Coronary artery (tissue), 2 donors: ENCODE data around the gene ATP6V1G3.
A peak's percentile ranks its signal among the peaks of the same experiment; 100 is the strongest.

Experiments used
- DNase-seq: peaks from one replicate; pipeline ENCODE4 v3.0.0-alpha.2; 2017; ENCODE audit warnings: low spot score
- H3K27ac ChIP-seq, 2 donors: fragments of 200-600 bp; sonication (generic); one replicate each; pipeline ENCODE4 v1.5.1; 2016 to 2019
- H3K4me3 ChIP-seq: fragments of 200-600 bp; sonication (generic); 2 replicates; pipeline ENCODE4 v1.5.1; 2016; ENCODE audit warnings: mild to moderate bottlenecking, moderate library complexity
- CTCF ChIP-seq: fragments of 200-600 bp; sonication (generic); IDR thresholded peaks from one replicate; pipeline ENCODE4 v1.5.1; 2019; ENCODE audit warnings: antibody characterized with exemption

Gene ATP6V1G3

GRCh38 chr1:198498881-198499280 is 41.6 kb downstream of the ATP6V1G3 start:
- no peak for TF ChIP-seq CTCF
- no peak for DNase-seq
- no peak overlapping the region for H3K4me3 ChIP-seq
- no peak overlapping the region for H3K27ac ChIP-seq

GRCh38 chr1:198498103-198498385 is 42.4 kb downstream of the ATP6V1G3 start:
- DNase-seq: no peak
- TF ChIP-seq CTCF: no peak
- no peak overlapping the region for H3K27ac ChIP-seq

GRCh38 chr1:198497326-198498102 is 43.0 kb downstream of the ATP6V1G3 start:
- peak overlapping the region in 1 of 2 donors; percentile 7 for H3K27ac ChIP-seq
- DNase-seq: no peak

More at GRCh38 chr1:198498103-198498385, 42.4 kb downstream of the ATP6V1G3 start:
- H3K4me3 ChIP-seq: no peak overlapping the region

GRCh38 chr1:198496216-198497143 is 44.0 kb downstream of the ATP6V1G3 start:
- no peak for TF ChIP-seq CTCF
- no peak overlapping the region for H3K27ac ChIP-seq
- DNase-seq: no peak
- H3K4me3 ChIP-seq: no peak overlapping the region

More at GRCh38 chr1:198497326-198498102, 43.0 kb downstream of the ATP6V1G3 start:
- no peak overlapping the region for H3K4me3 ChIP-seq
- TF ChIP-seq CTCF: no peak

- no peak for TF ChIP-seq CTCF
- H3K27ac ChIP-seq: no peak overlapping the region
- DNase-seq: no peak
- no peak overlapping the region for H3K4me3 ChIP-seq
Observed at GRCh38 chr1:198495631-198496030, 44.8 kb downstream of the ATP6V1G3 start.

- DNase-seq: no peak
- H3K4me3 ChIP-seq: no peak overlapping the region
- H3K27ac ChIP-seq: no peak overlapping the region
- TF ChIP-seq CTCF: no peak
Observed at GRCh38 chr1:198494658-198495103, 45.8 kb downstream of the ATP6V1G3 start.
